Panc1 (cell line): ENCODE results near the gene ASGR2.
"Not testable (repeated sequence)": the region's sequence is repeated elsewhere in the genome, so short reads cannot be mapped to it uniquely, and the experiment has no call there.

Experiments
- POLR2AphosphoS5 ChIP-seq: IDR thresholded peaks from 2 replicates; pipeline ENCODE4 v1.6.1; 2012; ENCODE audit warnings: mild to moderate bottlenecking, low read depth, low read length, moderate library complexity
- TCF7L2 ChIP-seq: IDR thresholded peaks from 2 replicates; pipeline ENCODE4 v1.6.1; 2011; ENCODE audit warnings: mild to moderate bottlenecking, low read depth, low read length, inconsistent platforms
- TF ChIP-seq, protein P1 (sequence below): fragments of 450-650 bp; IDR thresholded peaks from 2 replicates; pipeline ENCODE4 v1.5.1; 2017; ENCODE audit warnings: mild to moderate bottlenecking
- TF ChIP-seq, protein P2 (sequence below), 2 experiments: IDR thresholded peaks; 2 replicates each; pipeline ENCODE4 v1.6.1; 2011 to 2012; ENCODE audit warnings: low read depth in 2 of 2, control low read depth in 1 of 2, low read length in 1 of 2, mild to moderate bottlenecking in 1 of 2, moderate library complexity in 1 of 2; ENCODE audit not compliant: insufficient read depth in 1 of 2

DNA sequence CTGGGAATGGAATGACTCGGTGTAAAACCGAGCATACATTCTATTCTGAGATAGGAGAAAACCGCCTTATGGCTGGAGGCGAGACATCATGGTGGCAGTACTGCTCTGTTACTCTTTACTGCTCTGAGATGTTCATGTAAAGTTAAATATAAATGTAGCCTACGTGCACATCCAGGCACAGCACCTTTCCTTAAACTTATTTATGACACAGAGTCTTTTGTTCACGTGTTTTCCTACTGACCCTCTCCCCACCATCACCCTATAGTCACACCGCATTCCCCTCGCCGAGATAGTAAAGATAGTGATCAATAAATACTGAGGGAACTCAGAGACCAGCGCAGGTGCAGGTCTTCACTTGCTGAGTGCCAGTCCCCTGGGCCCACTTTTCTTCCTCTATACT, 44.9 kb upstream of the ASGR2 start:
- TF ChIP-seq, protein P1, sequence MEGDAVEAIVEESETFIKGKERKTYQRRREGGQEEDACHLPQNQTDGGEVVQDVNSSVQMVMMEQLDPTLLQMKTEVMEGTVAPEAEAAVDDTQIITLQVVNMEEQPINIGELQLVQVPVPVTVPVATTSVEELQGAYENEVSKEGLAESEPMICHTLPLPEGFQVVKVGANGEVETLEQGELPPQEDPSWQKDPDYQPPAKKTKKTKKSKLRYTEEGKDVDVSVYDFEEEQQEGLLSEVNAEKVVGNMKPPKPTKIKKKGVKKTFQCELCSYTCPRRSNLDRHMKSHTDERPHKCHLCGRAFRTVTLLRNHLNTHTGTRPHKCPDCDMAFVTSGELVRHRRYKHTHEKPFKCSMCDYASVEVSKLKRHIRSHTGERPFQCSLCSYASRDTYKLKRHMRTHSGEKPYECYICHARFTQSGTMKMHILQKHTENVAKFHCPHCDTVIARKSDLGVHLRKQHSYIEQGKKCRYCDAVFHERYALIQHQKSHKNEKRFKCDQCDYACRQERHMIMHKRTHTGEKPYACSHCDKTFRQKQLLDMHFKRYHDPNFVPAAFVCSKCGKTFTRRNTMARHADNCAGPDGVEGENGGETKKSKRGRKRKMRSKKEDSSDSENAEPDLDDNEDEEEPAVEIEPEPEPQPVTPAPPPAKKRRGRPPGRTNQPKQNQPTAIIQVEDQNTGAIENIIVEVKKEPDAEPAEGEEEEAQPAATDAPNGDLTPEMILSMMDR = not testable (repeated sequence)
- not testable (repeated sequence) for TF ChIP-seq TCF7L2, POLR2AphosphoS5
- TF ChIP-seq, protein P2, sequence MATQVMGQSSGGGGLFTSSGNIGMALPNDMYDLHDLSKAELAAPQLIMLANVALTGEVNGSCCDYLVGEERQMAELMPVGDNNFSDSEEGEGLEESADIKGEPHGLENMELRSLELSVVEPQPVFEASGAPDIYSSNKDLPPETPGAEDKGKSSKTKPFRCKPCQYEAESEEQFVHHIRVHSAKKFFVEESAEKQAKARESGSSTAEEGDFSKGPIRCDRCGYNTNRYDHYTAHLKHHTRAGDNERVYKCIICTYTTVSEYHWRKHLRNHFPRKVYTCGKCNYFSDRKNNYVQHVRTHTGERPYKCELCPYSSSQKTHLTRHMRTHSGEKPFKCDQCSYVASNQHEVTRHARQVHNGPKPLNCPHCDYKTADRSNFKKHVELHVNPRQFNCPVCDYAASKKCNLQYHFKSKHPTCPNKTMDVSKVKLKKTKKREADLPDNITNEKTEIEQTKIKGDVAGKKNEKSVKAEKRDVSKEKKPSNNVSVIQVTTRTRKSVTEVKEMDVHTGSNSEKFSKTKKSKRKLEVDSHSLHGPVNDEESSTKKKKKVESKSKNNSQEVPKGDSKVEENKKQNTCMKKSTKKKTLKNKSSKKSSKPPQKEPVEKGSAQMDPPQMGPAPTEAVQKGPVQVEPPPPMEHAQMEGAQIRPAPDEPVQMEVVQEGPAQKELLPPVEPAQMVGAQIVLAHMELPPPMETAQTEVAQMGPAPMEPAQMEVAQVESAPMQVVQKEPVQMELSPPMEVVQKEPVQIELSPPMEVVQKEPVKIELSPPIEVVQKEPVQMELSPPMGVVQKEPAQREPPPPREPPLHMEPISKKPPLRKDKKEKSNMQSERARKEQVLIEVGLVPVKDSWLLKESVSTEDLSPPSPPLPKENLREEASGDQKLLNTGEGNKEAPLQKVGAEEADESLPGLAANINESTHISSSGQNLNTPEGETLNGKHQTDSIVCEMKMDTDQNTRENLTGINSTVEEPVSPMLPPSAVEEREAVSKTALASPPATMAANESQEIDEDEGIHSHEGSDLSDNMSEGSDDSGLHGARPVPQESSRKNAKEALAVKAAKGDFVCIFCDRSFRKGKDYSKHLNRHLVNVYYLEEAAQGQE (IDR thresholded peaks at IDR 0.05; ENCODE audit: insufficient read depth in 1 of 2, low read depth in 2 of 2, low read length in 1 of 2) = not testable (repeated sequence)
